Spleen (tissue), 7 donors: ENCODE data around the gene FSIP2.

ENCODE experiments used
- CTCF ChIP-seq, 11 experiments: fragments of 200-600 bp in 7 of 11; fragments of 450-650 bp in 4 of 11; sonication (generic) in 4 of 11; IDR thresholded peaks in 8 of 11; conservative IDR thresholded peaks in 3 of 11; 1 replicate in 7 of 11; 2 replicates in 4 of 11; pipeline versions ENCODE4 v1.4.0 to v1.8.0; 2016 to 2021; ENCODE audit warnings: antibody characterized with exemption in 11 of 11, inconsistent platforms in 4 of 11, mild to moderate bottlenecking in 1 of 11
- POLR2A ChIP-seq, 3 donors: fragments of 450-650 bp; IDR thresholded peaks; one replicate each; pipeline ENCODE4 v1.5.1; 2017; ENCODE audit warnings: antibody characterized with exemption in 3 of 3, mild to moderate bottlenecking in 1 of 3
- donor health status: DM: no; HTN: no; CAD: no; lungs with moderate emphysema.
- donor health status: DM: no; HTN: no; CAD: no.
- donor health status: DM: no; HTN: no; CAD: no.

GRCh38 chr2:185817991-185818390 is 79.4 kb downstream of the FSIP2 start:
- TF ChIP-seq CTCF (IDR thresholded peaks at IDR 0.05 in 8 of 11, conservative IDR thresholded peaks at IDR 0.05 in 3 of 11) (no peak), POLR2A (IDR thresholded peaks at IDR 0.05) (no peak)
